NCI-H2171 (cell line): ENCODE measurements around the gene EXOC4.
"Not testable (repeated sequence)": the region's sequence is repeated elsewhere in the genome, so short reads cannot be mapped to it uniquely, and the experiment has no call there.

ENCODE experiments used
- DNase-seq: peaks from one replicate; lab custom pipeline; 2025; lab: John Stamatoyannopoulos, UW

The EXOC4 gene

GRCh38 chr7:133871757-133872156, 618.9 kb downstream of the EXOC4 start:
- no peak for DNase-seq

- no peak for DNase-seq
Measured at GRCh38 chr7:133873187-133873586, 620.3 kb downstream of the EXOC4 start.

DNA sequence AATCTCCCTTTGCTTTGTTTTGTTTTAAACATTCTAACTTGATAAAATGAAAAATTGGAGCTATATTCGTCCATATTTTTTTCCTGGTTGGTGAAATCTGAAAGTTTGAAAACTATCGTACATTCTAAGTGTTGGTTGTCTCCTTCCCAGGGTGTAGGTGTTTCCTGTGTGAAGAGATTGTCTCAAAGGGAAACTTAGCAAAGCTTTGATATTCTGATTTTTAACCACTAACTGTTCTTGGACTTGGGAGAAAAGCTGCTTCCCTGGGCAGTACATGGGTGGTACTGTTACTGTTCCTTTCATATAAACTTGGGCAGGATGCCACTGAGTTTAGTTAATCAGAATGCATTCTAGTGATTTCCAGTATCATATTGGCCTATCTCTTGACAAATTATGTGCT, 620.8 kb downstream of the EXOC4 start:
- no peak for DNase-seq

DNA sequence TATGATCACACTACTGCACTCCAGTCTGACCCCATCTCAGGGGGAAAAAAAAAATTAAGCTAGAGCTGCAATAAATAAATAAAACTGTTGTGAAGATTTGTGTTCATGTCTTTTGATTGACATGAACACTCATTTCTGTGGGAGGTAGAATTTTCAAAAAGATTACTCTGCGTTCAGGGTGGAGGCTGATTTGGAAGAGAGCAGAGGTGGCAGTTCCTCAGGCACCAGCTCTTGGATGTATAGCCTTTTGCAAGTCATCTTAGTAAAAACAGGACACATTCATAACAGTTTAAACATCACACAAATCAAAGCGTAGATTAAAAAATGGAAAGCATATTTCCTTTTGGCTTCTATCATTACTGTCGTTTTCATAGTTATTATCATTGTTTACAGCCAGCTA, 630.7 kb downstream of the EXOC4 start:
- DNase-seq, result no peak

DNA sequence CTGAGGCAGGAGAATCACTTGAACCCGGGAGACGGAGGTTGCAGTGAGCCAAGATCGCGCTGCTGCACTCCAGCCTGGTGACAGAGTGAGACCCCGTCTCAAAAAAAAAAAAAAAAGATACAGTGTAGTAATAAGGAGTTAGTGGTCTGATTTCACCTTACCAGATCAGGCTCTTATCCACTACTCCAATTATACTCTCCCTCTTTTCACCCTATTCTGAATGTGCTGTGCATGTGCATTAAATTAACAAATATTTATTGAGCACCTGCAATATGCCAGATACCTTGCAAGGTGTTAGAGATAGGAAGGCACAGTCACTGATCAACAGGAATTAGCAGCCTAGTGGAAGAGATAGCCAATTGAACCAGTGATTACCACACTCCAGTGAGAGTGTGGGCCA, 632.3 kb downstream of the EXOC4 start:
- no peak for DNase-seq

GRCh38 chr7:133886086-133886485, 633.2 kb downstream of the EXOC4 start:
- DNase-seq, result no peak

GRCh38 chr7:133886797-133887196, 633.9 kb downstream of the EXOC4 start:
- no peak for DNase-seq

DNA sequence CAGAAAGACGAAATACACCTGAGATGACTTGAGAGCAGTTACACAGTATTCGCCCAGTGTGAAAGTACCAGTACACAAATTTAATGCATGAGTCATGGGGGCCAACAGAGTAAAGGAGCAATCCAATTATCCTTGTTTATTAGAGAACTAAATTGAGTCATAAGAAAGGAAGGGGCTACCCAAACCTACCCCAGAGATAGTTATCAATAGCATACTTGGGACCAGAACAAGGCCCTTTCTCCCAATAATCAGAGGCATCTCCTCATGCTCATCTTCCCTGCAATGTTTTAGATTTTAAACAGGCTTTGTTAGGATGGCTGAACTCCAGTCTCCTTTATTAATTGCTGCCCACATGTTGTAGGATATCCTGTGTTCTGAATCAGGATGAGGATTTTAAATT, 634.6 kb downstream of the EXOC4 start:
- DNase-seq, result no peak

GRCh38 chr7:133888061-133888930, 635.4 kb downstream of the EXOC4 start:
- no peak for DNase-seq

DNA sequence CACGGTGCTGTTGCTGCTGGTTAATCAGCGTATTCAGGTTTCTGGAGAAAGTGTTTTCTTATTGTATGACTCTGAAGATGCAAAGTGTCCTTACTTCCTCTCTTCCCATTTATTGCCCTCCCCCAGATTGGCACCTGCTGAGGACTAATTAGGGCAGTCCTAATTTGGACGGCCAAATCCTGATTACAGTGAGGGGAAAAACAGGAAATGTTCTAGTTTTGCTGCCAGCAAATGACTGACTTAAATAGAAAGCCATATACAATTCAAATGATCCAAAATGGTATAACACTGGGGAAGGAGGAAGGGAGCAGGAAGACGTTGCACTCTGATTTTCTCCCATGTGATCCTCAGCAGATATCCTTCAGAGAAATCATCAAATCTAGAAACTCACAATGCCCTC, 651.9 kb downstream of the EXOC4 start:
- no peak for DNase-seq

DNA sequence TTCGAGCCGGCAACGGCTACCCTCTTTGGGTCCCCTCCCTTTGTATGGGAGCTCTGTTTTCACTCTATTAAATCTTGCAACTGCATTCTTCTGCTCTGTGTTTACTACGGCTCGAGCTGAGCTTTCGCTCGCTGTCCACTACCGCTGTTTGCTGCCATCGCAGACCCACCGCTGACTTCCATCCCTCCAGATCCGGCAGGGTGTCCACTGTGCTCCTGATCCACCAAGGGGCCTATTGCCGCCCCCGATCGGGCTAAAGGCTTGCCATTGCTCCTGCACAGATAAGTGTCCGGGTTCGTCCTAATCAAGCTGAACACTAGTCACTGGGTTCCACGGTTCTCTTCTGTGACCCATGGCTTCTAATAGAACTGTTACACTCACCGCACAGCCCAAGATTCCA, 653.7 kb downstream of the EXOC4 start:
- not testable (repeated sequence) for DNase-seq

DNA sequence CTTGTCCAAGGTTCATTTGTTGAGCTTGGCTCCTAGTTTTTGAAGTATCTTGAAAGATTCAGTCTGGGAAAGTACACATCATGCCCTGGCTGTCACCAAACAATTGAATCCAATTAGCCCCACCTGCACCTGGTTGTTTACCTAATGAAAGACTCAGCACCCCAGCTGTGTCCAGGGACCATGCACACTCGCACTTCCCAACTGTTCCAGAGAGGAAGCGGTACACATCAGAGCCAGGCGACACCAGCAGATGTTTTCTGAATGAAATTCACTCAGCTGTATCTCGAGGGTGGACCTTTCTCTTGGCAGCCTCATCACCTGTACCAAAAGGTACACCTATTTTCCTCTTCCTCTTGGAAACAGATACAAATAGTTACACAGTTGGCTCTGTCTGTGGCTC, 657.9 kb downstream of the EXOC4 start:
- peak; percentile 58 for DNase-seq

DNA sequence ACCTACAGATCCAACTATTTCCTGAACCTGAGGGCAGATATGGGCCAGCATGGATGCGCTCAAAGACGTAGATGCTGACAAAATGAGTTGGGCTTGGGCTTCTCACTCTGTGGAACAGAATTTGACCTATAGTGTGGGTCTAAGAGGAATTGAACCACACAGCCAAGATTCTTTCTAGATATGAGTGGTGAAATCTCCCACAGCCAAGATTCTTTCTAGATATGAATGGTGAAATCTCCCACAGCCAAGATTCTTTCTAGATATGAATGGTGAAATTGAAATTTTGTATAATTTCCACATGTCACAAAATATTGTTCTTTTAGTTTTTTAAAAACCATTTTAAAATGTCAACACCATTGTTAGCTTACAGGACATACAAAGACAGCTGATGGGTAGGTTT, 658.8 kb downstream of the EXOC4 start:
- DNase-seq, result no peak

- DNase-seq, result no peak
Measured at GRCh38 chr7:133912916-133913697, 660.2 kb downstream of the EXOC4 start.

DNA sequence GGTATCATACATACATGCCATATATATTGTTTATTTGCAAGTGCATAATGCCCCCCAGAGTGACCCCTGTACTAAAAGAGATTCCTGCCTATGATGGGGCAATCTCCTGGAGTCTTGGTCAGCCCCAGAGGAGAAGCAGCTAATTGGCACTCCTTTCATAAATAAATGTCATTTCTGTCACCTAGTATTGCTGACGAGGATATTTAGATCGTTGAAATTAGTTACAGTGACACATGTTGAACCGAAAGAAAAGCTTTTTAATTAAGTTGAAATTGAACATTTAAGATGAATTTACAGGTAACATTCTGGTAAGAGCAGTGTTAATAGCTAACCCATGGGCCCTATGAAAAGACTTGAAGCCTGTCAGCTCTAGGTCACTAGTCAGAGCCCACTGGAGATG, 663.7 kb downstream of the EXOC4 start:
- no peak for DNase-seq

- DNase-seq, result no peak
Measured at GRCh38 chr7:133919810-133920209, 666.9 kb downstream of the EXOC4 start.

DNA sequence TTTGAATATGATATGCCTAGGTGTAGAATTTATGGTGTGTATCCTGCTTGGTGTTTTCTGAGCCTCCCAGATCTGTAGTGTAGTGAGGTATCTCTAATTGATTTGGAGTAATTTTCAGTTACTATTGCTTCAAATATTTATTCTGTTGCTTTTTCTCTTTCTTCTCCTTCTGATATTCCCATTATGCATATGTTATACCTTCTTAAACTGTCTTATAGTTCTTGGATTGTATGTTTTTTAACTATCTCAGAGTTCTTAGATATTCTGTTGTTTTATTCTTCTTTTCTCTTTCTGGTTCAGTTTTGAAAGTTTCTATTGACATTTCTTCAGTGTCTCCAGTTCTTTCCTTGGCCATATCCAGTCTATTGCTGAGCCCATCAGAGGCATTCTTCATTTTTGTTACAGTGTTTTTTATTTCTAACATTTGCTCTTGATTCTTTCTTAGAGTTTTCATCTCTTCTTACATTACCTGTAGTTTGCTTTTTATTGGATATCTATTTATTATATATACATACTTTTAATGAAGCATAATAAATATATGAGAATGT, 668.8 kb downstream of the EXOC4 start:
- DNase-seq, result no peak

DNA sequence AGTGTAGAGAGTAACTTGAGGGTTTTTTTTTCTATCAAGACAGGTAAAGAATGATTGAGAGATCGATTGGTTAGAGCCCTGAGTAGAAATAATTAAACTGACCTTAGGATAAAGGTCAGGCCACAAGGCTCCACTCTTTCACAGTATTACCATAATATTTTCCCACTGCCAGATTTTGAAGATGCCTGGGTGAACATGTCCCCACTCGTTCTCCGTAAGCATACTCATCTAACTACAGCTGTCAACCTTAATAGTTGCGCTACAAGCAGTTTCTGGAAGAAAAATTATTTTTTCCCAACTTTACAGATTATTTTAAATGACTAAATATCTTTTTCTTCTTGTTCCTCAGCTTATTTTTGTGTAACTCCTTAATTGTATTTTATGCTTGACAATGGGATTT, 671.1 kb downstream of the EXOC4 start:
- no peak for DNase-seq

GRCh38 chr7:133931053-133931452, 678.2 kb downstream of the EXOC4 start:
- DNase-seq, result no peak

DNA sequence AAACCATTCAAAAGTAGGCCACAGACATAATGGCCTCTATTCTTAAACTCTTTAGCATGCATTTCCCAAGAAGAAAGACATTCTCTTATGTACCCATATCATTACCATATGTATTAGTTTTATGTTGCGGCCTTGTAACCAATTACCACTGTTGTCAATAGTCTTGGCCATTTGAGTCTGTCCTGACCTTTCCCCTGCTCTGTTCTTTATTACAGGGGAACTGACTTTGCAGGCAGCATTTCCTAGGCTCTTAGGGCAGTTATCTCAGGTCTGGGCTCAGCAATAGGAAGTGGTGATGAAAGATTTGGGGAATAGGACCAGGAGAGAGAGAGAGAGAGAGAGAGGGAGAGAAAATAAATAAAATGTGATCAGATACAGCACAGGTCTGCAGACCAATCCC, 679.7 kb downstream of the EXOC4 start:
- no peak for DNase-seq

DNA sequence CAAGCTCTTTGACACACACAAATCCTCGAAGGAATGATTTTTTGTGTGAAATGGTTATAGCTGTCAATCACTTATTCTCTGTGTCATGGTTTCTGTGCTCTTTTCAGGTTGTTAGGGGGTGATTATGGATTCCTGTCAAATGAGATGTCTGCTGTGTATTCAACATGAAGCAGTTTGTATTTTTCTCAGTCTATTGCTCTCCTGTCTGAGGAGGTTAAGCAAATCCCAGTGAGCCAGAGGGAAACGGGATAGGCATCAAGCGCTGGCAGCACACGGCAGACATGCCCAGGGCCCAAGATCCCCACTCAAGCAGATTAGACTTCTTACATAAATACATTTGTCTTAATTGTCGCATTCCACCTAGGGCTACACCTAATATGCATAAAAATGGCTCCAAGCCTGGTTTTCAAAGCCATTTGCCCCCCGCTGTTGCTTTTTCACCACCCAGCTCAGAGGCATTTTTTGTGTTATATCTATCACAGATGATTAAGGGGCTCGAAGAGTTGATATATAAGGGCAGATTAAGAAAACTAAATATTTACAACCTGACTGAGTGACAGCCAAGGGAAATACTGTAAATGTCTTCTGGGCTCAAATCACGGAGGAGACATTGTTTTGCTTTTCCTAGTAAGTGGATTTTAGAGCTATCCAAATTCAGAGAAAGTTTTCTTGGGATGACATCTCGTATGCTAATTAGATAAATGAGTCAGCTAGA, 681.5 kb downstream of the EXOC4 start:
- DNase-seq, result no peak

DNA sequence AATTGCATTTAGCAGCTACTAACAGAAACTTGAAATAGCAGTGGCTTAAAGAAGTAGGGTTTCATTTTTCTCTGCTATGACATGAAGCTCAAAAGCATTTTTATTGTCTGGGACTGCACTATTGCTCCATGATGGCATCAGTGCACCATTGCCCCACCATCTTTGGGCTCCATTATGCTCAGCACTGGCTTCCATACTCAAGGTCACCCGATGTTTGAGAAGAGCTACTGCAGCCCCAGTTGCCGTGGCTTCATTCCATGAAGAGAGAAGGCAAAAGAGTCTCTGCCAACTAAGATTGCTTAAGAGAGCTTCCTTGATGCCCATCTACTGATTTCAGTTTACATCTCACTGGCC, 682.1 kb downstream of the EXOC4 start:
- no peak for DNase-seq

- no peak for DNase-seq
Measured at GRCh38 chr7:133936074-133936473, 683.2 kb downstream of the EXOC4 start.
